ENCODE measurements around the gene INTS15. TPM values are rescaled to one million over a fixed set of nuclear protein-coding genes. Genes with fewer than 3 reads are reported as not detected.

The INTS15 gene
- polyA plus RNA-seq, 1 donor from 2014 or later = 36.2 TPM

GRCh38 chr7:6656413-6656812, 66.6 kb downstream of the INTS15 start:
- Histone ChIP-seq H3K36me3 (ENCODE audit: insufficient read depth, low read length) (peaks cover 14% of the 10 kb centered on the region), H3K4me3 (ENCODE audit: low read length) (no peak overlapping the region), H3K9ac (ENCODE audit: low read length) (no peak overlapping the region), H4K20me1 (ENCODE audit: insufficient read depth) (no peaks in the 10 kb centered on the region), H3K4me2 (ENCODE audit: low read length) (no peak overlapping the region), H3K79me2 (replicated peaks; ENCODE audit: insufficient read depth, low read length) (no peaks in the 10 kb centered on the region), H3K27me3 (ENCODE audit: insufficient read depth, low read depth, low read length) (no peaks in the 10 kb centered on the region), H3F3A (ENCODE audit: insufficient read depth, low read length, poor library complexity, severe bottlenecking) (no peaks in the 10 kb centered on the region), H3K9me2 (ENCODE audit: insufficient read depth, low read length) (no peaks in the 10 kb centered on the region), H3K9me3 (ENCODE audit: low read length) (peaks cover 3% of the 10 kb centered on the region), H3K27ac (ENCODE audit: low read length) (no peak overlapping the region), H2AFZ (ENCODE audit: low read depth, low read length) (no peak overlapping the region)
- TF ChIP-seq CTCF (IDR thresholded peaks at IDR 0.05; ENCODE audit: poor library complexity, severe bottlenecking) (no peak), EZH2 (IDR thresholded peaks at IDR 0.05; ENCODE audit: borderline replicate concordance, insufficient read depth, low read length, poor library complexity, severe bottlenecking) (no peak), POLR2AphosphoS5 (IDR thresholded peaks at IDR 0.05) (no peak)

Other genes starting within 250 kb of the INTS15 start
- gene FAM220A, start 241.1 kb upstream of the INTS15 start, polyA plus RNA-seq = 48.1 and 54.2 TPM in 2 replicates
- gene RAC1, start 215.5 kb upstream of the INTS15 start, polyA plus RNA-seq = 48.8 and 53.8 TPM in 2 replicates
- 32.3 and 48.9 TPM in 2 replicates for gene DAGLB, start 142.1 kb upstream of the INTS15 start, polyA plus RNA-seq
- gene KDELR2, start 105.9 kb upstream of the INTS15 start, polyA plus RNA-seq = 69.5 and 71.2 TPM in 2 replicates
- gene GRID2IP, start 38.6 kb upstream of the INTS15 start, polyA plus RNA-seq = 0.32 TPM in 1 of 2 replicates, not detected in the other
- gene ZDHHC4, start 12.6 kb upstream of the INTS15 start, polyA plus RNA-seq = 52.2 and 55.9 TPM in 2 replicates
- 8.7 and 12.9 TPM in 2 replicates for gene ZNF853, start 25.6 kb downstream of the INTS15 start, polyA plus RNA-seq
- gene ZNF316, start 47.3 kb downstream of the INTS15 start, polyA plus RNA-seq = 22.2 and 31.6 TPM in 2 replicates
- gene ZNF12, start 116.9 kb downstream of the INTS15 start, polyA plus RNA-seq = 26.0 and 27.9 TPM in 2 replicates
- 0.22 TPM in 1 of 2 replicates, not detected in the other for gene RSPH10B2, start 164.1 kb downstream of the INTS15 start, polyA plus RNA-seq
- gene CCZ1B, start 236.3 kb downstream of the INTS15 start, polyA plus RNA-seq = 73.1 and 100 TPM in 2 replicates